H1 (cell line): ENCODE measurements around the gene PPIG.

Source experiments
- POLR2A ChIP-seq, 2 experiments: IDR thresholded peaks; 1 replicate in 1 of 2; 2 replicates in 1 of 2; pipeline ENCODE4 v1.6.1; 2011; ENCODE audit warnings: low read depth in 2 of 2, low read length in 2 of 2, mild to moderate bottlenecking in 2 of 2; ENCODE audit errors: control extremely low read depth in 1 of 2
- POLR2AphosphoS5 ChIP-seq: IDR thresholded peaks from 2 replicates; pipeline ENCODE4 v1.6.1; 2011; ENCODE audit warnings: low read depth, low read length
- RAD21 ChIP-seq, 2 experiments: IDR thresholded peaks in 1 of 2; conservative IDR thresholded peaks in 1 of 2; 2 replicates each; pipeline ENCODE4 v1.6.1; 2011; ENCODE audit warnings: low read depth in 2 of 2, low read length in 2 of 2, improper control_type of control experiment in 1 of 2, inconsistent platforms in 1 of 2, mild to moderate bottlenecking in 1 of 2, moderate library complexity in 1 of 2
- SP1 ChIP-seq: IDR thresholded peaks from 2 replicates; pipeline ENCODE4 v1.6.1; 2011; ENCODE audit warnings: low read depth, low read length
- TBP ChIP-seq: IDR thresholded peaks from 2 replicates; pipeline ENCODE4 v1.6.1; 2011; ENCODE audit warnings: low read depth, low read length, improper control_type of control experiment
- TEAD4 ChIP-seq: IDR thresholded peaks from 2 replicates; pipeline ENCODE4 v1.6.1; 2012; ENCODE audit warnings: low read depth, low read length, inconsistent platforms, mixed read lengths
- TF ChIP-seq, protein P1 (sequence below), 3 experiments: IDR thresholded peaks; 1 replicate in 2 of 3; 2 replicates in 1 of 3; pipeline versions ENCODE4 v1.5.1 to v1.6.1; 2011; ENCODE audit warnings: low read length in 3 of 3, mild to moderate bottlenecking in 3 of 3, inconsistent platforms in 2 of 3, low read depth in 1 of 3, moderate library complexity in 1 of 3; ENCODE audit not compliant: insufficient read depth in 1 of 3; ENCODE audit errors: control extremely low read depth in 1 of 3
- TF ChIP-seq, protein P2 (sequence below): fragments of 300-600 bp; sonication (generic); IDR thresholded peaks from 2 replicates; pipeline ENCODE4 v1.7.1; 2012; ENCODE audit warnings: low read length, moderate library complexity, mild to moderate bottlenecking, inconsistent platforms; ENCODE audit not compliant: insufficient replicate concordance

DNA sequence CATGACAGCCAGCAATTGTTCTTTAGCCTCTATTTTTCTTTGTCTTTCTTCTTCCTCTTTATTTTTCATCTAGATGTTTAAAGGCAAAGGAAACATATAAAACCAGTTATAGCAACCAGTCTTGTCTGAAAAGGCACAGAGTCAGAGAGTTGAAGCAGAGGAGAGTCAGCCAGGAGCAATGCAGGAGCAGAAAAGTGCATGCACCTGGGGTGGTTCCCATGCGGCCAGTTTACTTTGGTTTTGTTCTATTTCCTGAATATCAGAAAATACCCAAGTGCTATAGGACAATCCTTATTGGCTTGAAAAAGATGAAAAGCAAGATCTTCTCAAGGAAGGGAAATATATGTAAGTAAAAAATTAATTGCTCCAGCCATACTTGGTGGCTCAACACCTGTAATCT, 65.1 kb downstream of the PPIG start:
- TF ChIP-seq, protein P1, sequence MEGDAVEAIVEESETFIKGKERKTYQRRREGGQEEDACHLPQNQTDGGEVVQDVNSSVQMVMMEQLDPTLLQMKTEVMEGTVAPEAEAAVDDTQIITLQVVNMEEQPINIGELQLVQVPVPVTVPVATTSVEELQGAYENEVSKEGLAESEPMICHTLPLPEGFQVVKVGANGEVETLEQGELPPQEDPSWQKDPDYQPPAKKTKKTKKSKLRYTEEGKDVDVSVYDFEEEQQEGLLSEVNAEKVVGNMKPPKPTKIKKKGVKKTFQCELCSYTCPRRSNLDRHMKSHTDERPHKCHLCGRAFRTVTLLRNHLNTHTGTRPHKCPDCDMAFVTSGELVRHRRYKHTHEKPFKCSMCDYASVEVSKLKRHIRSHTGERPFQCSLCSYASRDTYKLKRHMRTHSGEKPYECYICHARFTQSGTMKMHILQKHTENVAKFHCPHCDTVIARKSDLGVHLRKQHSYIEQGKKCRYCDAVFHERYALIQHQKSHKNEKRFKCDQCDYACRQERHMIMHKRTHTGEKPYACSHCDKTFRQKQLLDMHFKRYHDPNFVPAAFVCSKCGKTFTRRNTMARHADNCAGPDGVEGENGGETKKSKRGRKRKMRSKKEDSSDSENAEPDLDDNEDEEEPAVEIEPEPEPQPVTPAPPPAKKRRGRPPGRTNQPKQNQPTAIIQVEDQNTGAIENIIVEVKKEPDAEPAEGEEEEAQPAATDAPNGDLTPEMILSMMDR (IDR thresholded peaks at IDR 0.05; ENCODE audit: control extremely low read depth in 1 of 3, insufficient read depth in 1 of 3, low read depth in 1 of 3, low read length in 3 of 3), result no peak
- TF ChIP-seq RAD21 (IDR thresholded peaks at IDR 0.05 in 1 of 2, conservative IDR thresholded peaks at IDR 0.05 in 1 of 2; ENCODE audit: low read depth in 2 of 2, low read length in 2 of 2) (no peak), TEAD4 (no peak), POLR2AphosphoS5 (no peak), POLR2A (IDR thresholded peaks at IDR 0.05; ENCODE audit: control extremely low read depth in 1 of 2, low read depth in 2 of 2, low read length in 2 of 2) (no peak), SP1 (no peak), TBP (no peak)
- TF ChIP-seq, protein P2, sequence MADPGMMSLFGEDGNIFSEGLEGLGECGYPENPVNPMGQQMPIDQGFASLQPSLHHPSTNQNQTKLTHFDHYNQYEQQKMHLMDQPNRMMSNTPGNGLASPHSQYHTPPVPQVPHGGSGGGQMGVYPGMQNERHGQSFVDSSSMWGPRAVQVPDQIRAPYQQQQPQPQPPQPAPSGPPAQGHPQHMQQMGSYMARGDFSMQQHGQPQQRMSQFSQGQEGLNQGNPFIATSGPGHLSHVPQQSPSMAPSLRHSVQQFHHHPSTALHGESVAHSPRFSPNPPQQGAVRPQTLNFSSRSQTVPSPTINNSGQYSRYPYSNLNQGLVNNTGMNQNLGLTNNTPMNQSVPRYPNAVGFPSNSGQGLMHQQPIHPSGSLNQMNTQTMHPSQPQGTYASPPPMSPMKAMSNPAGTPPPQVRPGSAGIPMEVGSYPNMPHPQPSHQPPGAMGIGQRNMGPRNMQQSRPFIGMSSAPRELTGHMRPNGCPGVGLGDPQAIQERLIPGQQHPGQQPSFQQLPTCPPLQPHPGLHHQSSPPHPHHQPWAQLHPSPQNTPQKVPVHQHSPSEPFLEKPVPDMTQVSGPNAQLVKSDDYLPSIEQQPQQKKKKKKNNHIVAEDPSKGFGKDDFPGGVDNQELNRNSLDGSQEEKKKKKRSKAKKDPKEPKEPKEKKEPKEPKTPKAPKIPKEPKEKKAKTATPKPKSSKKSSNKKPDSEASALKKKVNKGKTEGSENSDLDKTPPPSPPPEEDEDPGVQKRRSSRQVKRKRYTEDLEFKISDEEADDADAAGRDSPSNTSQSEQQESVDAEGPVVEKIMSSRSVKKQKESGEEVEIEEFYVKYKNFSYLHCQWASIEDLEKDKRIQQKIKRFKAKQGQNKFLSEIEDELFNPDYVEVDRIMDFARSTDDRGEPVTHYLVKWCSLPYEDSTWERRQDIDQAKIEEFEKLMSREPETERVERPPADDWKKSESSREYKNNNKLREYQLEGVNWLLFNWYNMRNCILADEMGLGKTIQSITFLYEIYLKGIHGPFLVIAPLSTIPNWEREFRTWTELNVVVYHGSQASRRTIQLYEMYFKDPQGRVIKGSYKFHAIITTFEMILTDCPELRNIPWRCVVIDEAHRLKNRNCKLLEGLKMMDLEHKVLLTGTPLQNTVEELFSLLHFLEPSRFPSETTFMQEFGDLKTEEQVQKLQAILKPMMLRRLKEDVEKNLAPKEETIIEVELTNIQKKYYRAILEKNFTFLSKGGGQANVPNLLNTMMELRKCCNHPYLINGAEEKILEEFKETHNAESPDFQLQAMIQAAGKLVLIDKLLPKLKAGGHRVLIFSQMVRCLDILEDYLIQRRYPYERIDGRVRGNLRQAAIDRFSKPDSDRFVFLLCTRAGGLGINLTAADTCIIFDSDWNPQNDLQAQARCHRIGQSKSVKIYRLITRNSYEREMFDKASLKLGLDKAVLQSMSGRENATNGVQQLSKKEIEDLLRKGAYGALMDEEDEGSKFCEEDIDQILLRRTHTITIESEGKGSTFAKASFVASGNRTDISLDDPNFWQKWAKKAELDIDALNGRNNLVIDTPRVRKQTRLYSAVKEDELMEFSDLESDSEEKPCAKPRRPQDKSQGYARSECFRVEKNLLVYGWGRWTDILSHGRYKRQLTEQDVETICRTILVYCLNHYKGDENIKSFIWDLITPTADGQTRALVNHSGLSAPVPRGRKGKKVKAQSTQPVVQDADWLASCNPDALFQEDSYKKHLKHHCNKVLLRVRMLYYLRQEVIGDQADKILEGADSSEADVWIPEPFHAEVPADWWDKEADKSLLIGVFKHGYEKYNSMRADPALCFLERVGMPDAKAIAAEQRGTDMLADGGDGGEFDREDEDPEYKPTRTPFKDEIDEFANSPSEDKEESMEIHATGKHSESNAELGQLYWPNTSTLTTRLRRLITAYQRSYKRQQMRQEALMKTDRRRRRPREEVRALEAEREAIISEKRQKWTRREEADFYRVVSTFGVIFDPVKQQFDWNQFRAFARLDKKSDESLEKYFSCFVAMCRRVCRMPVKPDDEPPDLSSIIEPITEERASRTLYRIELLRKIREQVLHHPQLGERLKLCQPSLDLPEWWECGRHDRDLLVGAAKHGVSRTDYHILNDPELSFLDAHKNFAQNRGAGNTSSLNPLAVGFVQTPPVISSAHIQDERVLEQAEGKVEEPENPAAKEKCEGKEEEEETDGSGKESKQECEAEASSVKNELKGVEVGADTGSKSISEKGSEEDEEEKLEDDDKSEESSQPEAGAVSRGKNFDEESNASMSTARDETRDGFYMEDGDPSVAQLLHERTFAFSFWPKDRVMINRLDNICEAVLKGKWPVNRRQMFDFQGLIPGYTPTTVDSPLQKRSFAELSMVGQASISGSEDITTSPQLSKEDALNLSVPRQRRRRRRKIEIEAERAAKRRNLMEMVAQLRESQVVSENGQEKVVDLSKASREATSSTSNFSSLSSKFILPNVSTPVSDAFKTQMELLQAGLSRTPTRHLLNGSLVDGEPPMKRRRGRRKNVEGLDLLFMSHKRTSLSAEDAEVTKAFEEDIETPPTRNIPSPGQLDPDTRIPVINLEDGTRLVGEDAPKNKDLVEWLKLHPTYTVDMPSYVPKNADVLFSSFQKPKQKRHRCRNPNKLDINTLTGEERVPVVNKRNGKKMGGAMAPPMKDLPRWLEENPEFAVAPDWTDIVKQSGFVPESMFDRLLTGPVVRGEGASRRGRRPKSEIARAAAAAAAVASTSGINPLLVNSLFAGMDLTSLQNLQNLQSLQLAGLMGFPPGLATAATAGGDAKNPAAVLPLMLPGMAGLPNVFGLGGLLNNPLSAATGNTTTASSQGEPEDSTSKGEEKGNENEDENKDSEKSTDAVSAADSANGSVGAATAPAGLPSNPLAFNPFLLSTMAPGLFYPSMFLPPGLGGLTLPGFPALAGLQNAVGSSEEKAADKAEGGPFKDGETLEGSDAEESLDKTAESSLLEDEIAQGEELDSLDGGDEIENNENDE, result no peak
